Fibroblast of villous mesenchyme (primary cell): ENCODE results near the gene BDP1. TPM values are rescaled to one million over a fixed set of nuclear protein-coding genes. Genes with fewer than 3 reads are reported as not detected.
"Not testable (repeated sequence)": the region's sequence is repeated elsewhere in the genome, so short reads cannot be mapped to it uniquely, and the experiment has no call there.

Experiments
- DNase-seq: peaks from one replicate; pipeline ENCODE4 v3.0.0-alpha.2; 2010; ENCODE audit warnings: low read depth
- H3K4me3 ChIP-seq: 2 replicates; pipeline ENCODE4 v1.5.1; 2011; ENCODE audit warnings: low read depth, mild to moderate bottlenecking, low read length
- CTCF ChIP-seq: IDR thresholded peaks from 2 replicates; pipeline ENCODE4 v1.5.1; 2012; ENCODE audit warnings: low read depth, mild to moderate bottlenecking, low read length; ENCODE audit not compliant: insufficient read depth
- total RNA-seq: library from RNA; depleted of rRNA; stranded (reverse); fragments of >200 nt; gene quantifications from 2 replicates; pipeline ENCODE4 v1.2.3, GENCODE V29; 2012

The BDP1 gene
- total RNA-seq, 1 donor: 28.5 TPM

GRCh38 chr5:71447218-71447808 lies 8.1 kb upstream of the BDP1 start:
- not testable (repeated sequence) for H3K4me3 ChIP-seq
- peak; percentile 33 for DNase-seq
- TF ChIP-seq CTCF: peak; percentile 42

GRCh38 chr5:71452876-71453275 lies 2.6 kb upstream of the BDP1 start:
- DNase-seq: no peak
- no peak overlapping the region for H3K4me3 ChIP-seq
- TF ChIP-seq CTCF: no peak

GRCh38 chr5:71454913-71455312 lies 538 bp upstream of the BDP1 start:
- no peak for DNase-seq
- TF ChIP-seq CTCF: no peak
- peak overlapping the region; percentile 98 for H3K4me3 ChIP-seq

- DNase-seq: no peak
- no peak for TF ChIP-seq CTCF
Observed at GRCh38 chr5:71456362-71456743, 902 bp downstream of the BDP1 start.

GRCh38 chr5:71457106-71457505 lies 1.7 kb downstream of the BDP1 start:
- no peak for DNase-seq
- H3K4me3 ChIP-seq: peak overlapping the region; percentile 98
- no peak for TF ChIP-seq CTCF

More at GRCh38 chr5:71456362-71456743, 902 bp downstream of the BDP1 start:
- H3K4me3 ChIP-seq: peak overlapping the region; percentile 98

- no peak for DNase-seq
- TF ChIP-seq CTCF: no peak
- H3K4me3 ChIP-seq: no peak overlapping the region
Observed at GRCh38 chr5:71460693-71461092, 5.2 kb downstream of the BDP1 start.

- no peak overlapping the region for H3K4me3 ChIP-seq
- no peak for DNase-seq
- TF ChIP-seq CTCF: no peak
Observed at GRCh38 chr5:71461360-71461759, 5.9 kb downstream of the BDP1 start.
